RWPE2 (cell line): Measurements from ENCODE around the gene TCL1A.
A peak's percentile ranks its signal among the peaks of the same experiment; 100 is the strongest.

Experiments used
- ATAC-seq: fragments of 200-7000 bp; cut with Tn5 transposase; 3 replicates; pipeline ENCODE4 v1.9.1; 2021; ENCODE audit warnings: low read depth
- DNase-seq: peaks from one replicate; pipeline ENCODE4 v3.0.0-alpha.2; 2020; ENCODE audit warnings: low spot score
- H3K27ac ChIP-seq: fragments of 450-650 bp; 2 replicates; pipeline ENCODE4 v1.5.1; 2017; ENCODE audit warnings: mild to moderate bottlenecking; ENCODE audit not compliant: poor library complexity, severe bottlenecking
- H3K27me3 ChIP-seq: fragments of 250-450 bp; sonication (Bioruptor Pico); 2 replicates; pipeline ENCODE4 v1.5.1; 2021; ENCODE audit warnings: mild to moderate bottlenecking, moderate library complexity; ENCODE audit not compliant: insufficient read depth, poor library complexity, severe bottlenecking
- H3K36me3 ChIP-seq: fragments of 250-450 bp; sonication (Bioruptor Pico); 2 replicates; pipeline ENCODE4 v1.5.1; 2020; ENCODE audit warnings: low read depth, mild to moderate bottlenecking, moderate library complexity
- H3K4me1 ChIP-seq: fragments of 250-450 bp; sonication (Bioruptor Pico); 2 replicates; pipeline ENCODE4 v1.5.1; 2021; ENCODE audit warnings: mild to moderate bottlenecking, moderate library complexity; ENCODE audit not compliant: insufficient read depth, poor library complexity, severe bottlenecking
- H3K4me3 ChIP-seq: fragments of 250-450 bp; sonication (Bioruptor Pico); 2 replicates; pipeline ENCODE4 v1.5.1; 2021; ENCODE audit warnings: mild to moderate bottlenecking, moderate library complexity; ENCODE audit not compliant: severe bottlenecking
- H3K9me3 ChIP-seq: fragments of 250-450 bp; sonication (Bioruptor Pico); 2 replicates; pipeline ENCODE4 v1.5.1; 2021; ENCODE audit warnings: mild to moderate bottlenecking, moderate library complexity; ENCODE audit not compliant: severe bottlenecking
- CTCF ChIP-seq: fragments of 450-650 bp; IDR thresholded peaks from one replicate; pipeline ENCODE4 v1.5.1; 2017; ENCODE audit warnings: mild to moderate bottlenecking, moderate library complexity; ENCODE audit not compliant: poor library complexity, severe bottlenecking

Gene TCL1A

GRCh38 chr14:95689441-95689840 lies 24.5 kb downstream of the TCL1A start:
- H3K4me1 ChIP-seq, result no peaks in the 10 kb centered on the region
- no peak for ATAC-seq
- H3K9me3 ChIP-seq, result no peaks in the 10 kb centered on the region

GRCh38 chr14:95686935-95687334 lies 27.0 kb downstream of the TCL1A start:
- no peak for DNase-seq
- ATAC-seq, result no peak
- TF ChIP-seq CTCF, result no peak
- Histone ChIP-seq H3K4me1 (no peaks in the 10 kb centered on the region), H3K4me3 (no peak overlapping the region), H3K27ac (no peak overlapping the region), H3K36me3 (no peaks in the 10 kb centered on the region), H3K27me3 (peaks cover 13% of the 10 kb centered on the region), H3K9me3 (no peaks in the 10 kb centered on the region)

More at GRCh38 chr14:95689441-95689840, 24.5 kb downstream of the TCL1A start:
- Histone ChIP-seq H3K27ac (no peak overlapping the region), H3K4me3 (no peak overlapping the region), H3K36me3 (no peaks in the 10 kb centered on the region), H3K27me3 (peaks cover 12% of the 10 kb centered on the region)
- no peak for TF ChIP-seq CTCF
- no peak for DNase-seq

- no peak for ATAC-seq
- H3K4me1 ChIP-seq, result no peaks in the 10 kb centered on the region
- H3K4me3 ChIP-seq, result no peak within 1 kb of the TSS
- H3K9me3 ChIP-seq, result no peaks in the 10 kb centered on the region
- DNase-seq, result no peak
- H3K36me3 ChIP-seq, result no peaks in the 10 kb centered on the region
- no peak for TF ChIP-seq CTCF
- H3K27ac ChIP-seq, result no peak within 1 kb of the TSS
- H3K27me3 ChIP-seq, result peaks cover 13% of the 10 kb centered on the region
Measured at GRCh38 chr14:95685978-95686922, 27.7 kb downstream of the TCL1A start, which contains the start of gene TCL1B. TCL1B (plus strand) TSS chr14:95686426; CDS start chr14:95686468, 42 bp downstream.

GRCh38 chr14:95683793-95684192 lies 30.1 kb downstream of the TCL1A start:
- Histone ChIP-seq H3K4me1 (no peaks in the 10 kb centered on the region), H3K4me3 (no peak overlapping the region), H3K9me3 (no peaks in the 10 kb centered on the region), H3K27me3 (peaks cover 6% of the 10 kb centered on the region), H3K36me3 (no peaks in the 10 kb centered on the region), H3K27ac (no peak overlapping the region)
- ATAC-seq (no peak), DNase-seq (no peak)
- peak; percentile 32 for TF ChIP-seq CTCF

GRCh38 chr14:95681153-95681552 lies 32.8 kb downstream of the TCL1A start:
- H3K4me3 ChIP-seq, result no peak overlapping the region
- H3K27me3 ChIP-seq, result peaks cover 10% of the 10 kb centered on the region
- TF ChIP-seq CTCF, result no peak
- H3K36me3 ChIP-seq, result no peaks in the 10 kb centered on the region
- ATAC-seq, result no peak
- no peak for DNase-seq
- H3K4me1 ChIP-seq, result no peaks in the 10 kb centered on the region
- no peaks in the 10 kb centered on the region for H3K9me3 ChIP-seq
- H3K27ac ChIP-seq, result no peak overlapping the region
